Thymus (tissue), 11 donors: ENCODE measurements around the gene AGTRAP. TPM values are rescaled to one million over a fixed set of nuclear protein-coding genes. Genes with fewer than 3 reads are reported as not detected.
A peak's percentile ranks its signal among the peaks of the same experiment; 100 is the strongest.

ENCODE experiments used
- DNase-seq, 9 donors: peaks; one replicate each; pipeline ENCODE4 v3.0.0-alpha.2; 2013; ENCODE audit warnings: low spot score in 9 of 9, low read depth in 6 of 9, missing footprints in 1 of 9
- H3K27ac ChIP-seq, 2 donors: one replicate each; pipeline ENCODE4 v1.5.1; 2013; ENCODE audit warnings: control low read depth in 1 of 2, low read depth in 1 of 2, low read length in 1 of 2, mild to moderate bottlenecking in 1 of 2, moderate library complexity in 1 of 2
- H3K27me3 ChIP-seq, 2 donors: one replicate each; pipeline ENCODE4 v1.5.1; 2013; ENCODE audit warnings: low read length in 1 of 2; ENCODE audit not compliant: control insufficient read depth in 2 of 2, insufficient read depth in 1 of 2
- H3K36me3 ChIP-seq, 2 donors: one replicate each; pipeline ENCODE4 v1.5.1; 2013; ENCODE audit warnings: low read length in 1 of 2, mild to moderate bottlenecking in 1 of 2, moderate library complexity in 1 of 2; ENCODE audit not compliant: control insufficient read depth in 2 of 2, insufficient read depth in 2 of 2
- H3K4me1 ChIP-seq, 2 donors: one replicate each; pipeline ENCODE4 v1.5.1; 2013; ENCODE audit warnings: low read length in 2 of 2; ENCODE audit not compliant: control insufficient read depth in 2 of 2, insufficient read depth in 2 of 2
- H3K4me3 ChIP-seq, 2 donors: one replicate each; pipeline ENCODE4 v1.5.1; 2013; ENCODE audit warnings: low read length in 2 of 2, control low read depth in 1 of 2, mild to moderate bottlenecking in 1 of 2
- H3K9me3 ChIP-seq, 2 donors: one replicate each; pipeline ENCODE4 v1.5.1; 2013; ENCODE audit warnings: low read length in 1 of 2, mild to moderate bottlenecking in 1 of 2; ENCODE audit not compliant: control insufficient read depth in 2 of 2, insufficient read depth in 1 of 2
- WGBS: extraction: QIAGEN DNeasy Blood & Tissue Kit; methylation state at CpG from one replicate; pipeline ENCODE4 v1.1.7; 2013; 5-methylcytosine and 5-hydroxymethylcytosine counted together
- polyA plus RNA-seq: library from polyadenylated mRNA; stranded (reverse); fragments of 200-250 nt; gene quantifications from one replicate; pipeline ENCODE4 v1.2.3, GENCODE V29; 2013
- total RNA-seq: library from RNA; stranded (reverse); fragments of 120-200 nt; gene quantifications from one replicate; pipeline ENCODE4 v1.2.4, GENCODE V29; 2013
- donor health status: healthy.

Gene AGTRAP
- total and polyA plus RNA-seq, 2 donors, result 20.5 to 84.2 TPM

DNA sequence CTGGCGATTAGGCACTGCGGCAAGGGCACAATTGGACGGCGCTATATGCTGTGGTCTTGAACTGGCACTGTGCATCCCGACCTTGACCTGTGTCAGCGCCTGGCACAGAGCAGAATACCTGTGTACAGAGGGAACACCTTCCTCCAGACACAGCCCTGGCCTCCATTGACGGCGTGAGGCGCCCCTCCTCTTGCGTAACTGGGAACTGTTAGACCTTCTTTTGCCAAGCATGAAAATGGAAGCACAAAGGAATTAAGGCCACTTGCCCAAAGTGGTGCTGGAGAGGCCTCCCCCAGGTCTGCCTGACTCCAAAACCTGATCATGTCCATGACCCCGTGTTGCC lies 6.8 kb upstream of the AGTRAP start:
- Histone ChIP-seq H3K4me3 (no peak overlapping the region), H3K27me3 (peaks cover 0 to under 1% of the 10 kb centered on the region in 2 donors), H3K27ac (no peak overlapping the region), H3K9me3 (no peaks in the 10 kb centered on the region), H3K4me1 (peaks cover 14 to 44% of the 10 kb centered on the region in 2 donors), H3K36me3 (no peaks in the 10 kb centered on the region)
- DNase-seq, result no peak
- 97% methylated on average over 11 of the region's 11 CpGs for WGBS

DNA sequence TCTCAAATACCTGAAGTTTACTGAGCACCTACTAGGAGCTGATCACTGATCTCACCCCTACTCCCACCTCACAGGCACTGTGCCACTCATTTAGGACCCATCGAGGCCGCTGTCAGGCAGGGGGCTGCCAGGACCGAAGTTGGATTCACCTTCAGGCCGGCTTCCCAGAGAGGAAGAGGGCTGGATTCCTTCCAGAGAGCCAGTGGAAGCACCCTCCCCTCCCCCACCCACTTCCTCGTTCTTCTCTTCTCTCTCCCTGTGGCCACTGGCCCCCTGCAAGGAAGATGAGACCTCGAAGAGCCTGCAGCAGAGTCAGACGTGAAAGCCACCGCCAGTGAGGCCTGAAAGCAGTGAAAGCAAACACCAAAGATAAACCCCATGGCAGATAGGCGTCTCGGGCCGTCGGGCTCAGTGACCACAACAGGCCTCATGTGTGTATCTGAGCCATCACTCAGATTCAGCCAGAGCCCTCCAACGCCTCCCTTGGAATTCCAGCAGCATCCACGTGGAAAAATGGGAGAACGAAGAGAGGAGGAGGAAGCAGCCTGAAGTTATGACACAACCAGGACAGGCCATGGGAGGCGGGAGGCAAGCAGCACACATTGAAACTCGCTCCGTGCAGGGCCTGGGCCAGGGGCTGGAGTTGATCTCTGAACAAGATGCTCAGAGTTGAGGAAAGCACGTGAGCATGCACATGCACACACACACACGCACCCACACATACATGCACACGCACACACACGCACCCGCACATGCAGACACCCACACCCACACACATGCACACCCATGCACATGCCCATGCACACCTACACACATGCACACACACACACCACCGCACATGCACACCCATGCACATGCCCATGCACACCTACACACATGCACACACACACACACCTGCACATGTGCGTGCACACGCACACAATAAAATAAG lies 6.2 kb upstream of the AGTRAP start:
- peaks cover 14 to 44% of the 10 kb centered on the region in 2 donors for H3K4me1 ChIP-seq
- no peaks in the 10 kb centered on the region for H3K9me3 ChIP-seq
- DNase-seq, result peak in 1 of 9 donors; percentile 19
- no peaks in the 10 kb centered on the region for H3K36me3 ChIP-seq
- 68% methylated on average over 26 of the region's 26 CpGs for WGBS
- H3K27ac ChIP-seq, result peak overlapping the region; percentile 57 to 72
- H3K4me3 ChIP-seq, result no peak overlapping the region
- H3K27me3 ChIP-seq, result no peaks in the 10 kb centered on the region

DNA sequence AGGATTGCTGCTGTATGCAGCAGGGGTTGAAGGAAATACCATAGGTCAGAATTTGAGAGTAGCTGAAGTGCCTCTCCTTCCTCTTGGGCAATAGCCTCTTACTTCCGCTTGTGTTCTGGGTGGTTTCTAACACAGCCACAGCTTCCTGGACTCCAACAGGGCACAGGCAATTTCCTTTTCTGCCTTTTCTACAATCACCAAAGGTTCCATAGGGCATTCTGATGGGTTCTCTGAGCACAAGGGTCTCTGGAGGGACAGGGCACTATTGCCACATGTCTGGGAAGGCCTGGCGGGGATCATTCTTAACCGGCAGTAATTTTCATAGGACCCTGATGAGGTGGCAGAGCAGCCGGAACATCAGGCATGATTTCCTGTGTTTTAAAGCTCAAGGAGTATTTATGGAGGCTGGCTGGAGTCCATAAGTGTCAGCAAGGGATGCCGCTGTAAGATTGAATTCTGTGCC lies 5.5 kb upstream of the AGTRAP start:
- DNase-seq, result peak in 4 of 9 donors; percentile 44 to 77 (median 52)
- Histone ChIP-seq H3K27ac (peak overlapping the region; percentile 57 to 84), H3K36me3 (no peaks in the 10 kb centered on the region), H3K4me1 (peaks cover 14 to 44% of the 10 kb centered on the region in 2 donors), H3K27me3 (no peaks in the 10 kb centered on the region), H3K4me3 (peak overlapping the region in 1 of 2 donors; percentile 31), H3K9me3 (no peaks in the 10 kb centered on the region)
- WGBS, result 15% methylated on average over 5 of the region's 5 CpGs

DNA sequence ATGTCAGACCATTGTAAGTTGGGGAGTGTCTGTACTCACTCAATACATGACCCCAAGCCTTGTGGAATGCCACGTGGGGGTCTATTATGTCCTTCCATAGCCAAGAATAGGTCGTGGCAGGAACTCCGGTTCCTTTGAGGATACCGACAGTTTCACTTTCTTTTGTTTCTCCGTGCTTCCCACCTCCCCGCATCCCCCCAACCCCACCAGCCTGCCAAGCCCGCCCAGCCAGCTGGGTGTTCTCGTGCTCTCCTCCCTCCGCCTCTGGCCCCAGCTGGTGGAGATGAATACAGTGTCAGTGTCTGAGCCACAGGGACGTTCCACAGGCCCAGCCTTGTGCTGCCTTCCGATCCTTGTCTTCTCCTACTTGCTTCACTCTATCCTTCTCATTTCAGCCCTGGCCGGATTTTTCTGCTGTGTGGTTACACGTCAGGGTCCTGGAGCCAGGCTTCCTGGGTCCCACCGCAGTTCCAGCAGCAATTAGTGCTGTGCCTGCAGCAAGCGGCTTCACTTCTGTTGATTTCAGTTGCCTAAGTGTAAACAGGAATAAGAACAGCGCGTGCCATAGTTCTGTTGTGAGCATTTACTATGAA lies 4.1 kb upstream of the AGTRAP start:
- Histone ChIP-seq H3K4me1 (peaks cover 20 to 51% of the 10 kb centered on the region in 2 donors), H3K36me3 (no peaks in the 10 kb centered on the region), H3K9me3 (no peaks in the 10 kb centered on the region), H3K27me3 (peaks cover 0 to 8% of the 10 kb centered on the region in 2 donors), H3K4me3 (peak overlapping the region; percentile 0 to 56), H3K27ac (peak overlapping the region; percentile 79 to 94)
- 16% methylated on average over 17 of the region's 17 CpGs for WGBS
- peak in 7 of 9 donors; percentile 37 to 89 (median 73) for DNase-seq

DNA sequence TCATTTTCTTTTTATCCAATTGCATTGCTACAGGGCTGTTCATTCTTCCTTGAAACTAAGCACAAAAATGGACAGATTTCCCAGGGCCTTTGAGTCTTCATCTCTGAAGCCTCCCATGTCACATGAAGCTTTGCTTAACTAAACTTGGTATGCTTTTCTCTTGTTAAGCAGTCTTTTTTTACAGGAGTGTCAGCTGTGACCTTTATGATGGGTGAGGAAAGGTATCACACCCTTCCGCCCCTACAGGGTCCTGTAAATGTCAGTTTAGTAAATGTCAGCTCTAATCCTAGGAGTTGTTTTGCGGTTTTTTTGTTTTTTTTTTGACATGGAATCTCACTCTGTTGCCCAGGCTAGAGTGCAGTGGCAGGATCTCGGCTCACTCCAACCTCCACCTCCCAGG lies 2.6 kb upstream of the AGTRAP start:
- Histone ChIP-seq H3K9me3 (no peaks in the 10 kb centered on the region), H3K36me3 (no peaks in the 10 kb centered on the region), H3K27ac (peak overlapping the region in 1 of 2 donors; percentile 60), H3K4me1 (peaks cover 23 to 55% of the 10 kb centered on the region in 2 donors), H3K4me3 (no peak overlapping the region), H3K27me3 (peaks cover 0 to 11% of the 10 kb centered on the region in 2 donors)
- DNase-seq, result no peak
- WGBS, result 92% methylated on average over 3 of the region's 3 CpGs

DNA sequence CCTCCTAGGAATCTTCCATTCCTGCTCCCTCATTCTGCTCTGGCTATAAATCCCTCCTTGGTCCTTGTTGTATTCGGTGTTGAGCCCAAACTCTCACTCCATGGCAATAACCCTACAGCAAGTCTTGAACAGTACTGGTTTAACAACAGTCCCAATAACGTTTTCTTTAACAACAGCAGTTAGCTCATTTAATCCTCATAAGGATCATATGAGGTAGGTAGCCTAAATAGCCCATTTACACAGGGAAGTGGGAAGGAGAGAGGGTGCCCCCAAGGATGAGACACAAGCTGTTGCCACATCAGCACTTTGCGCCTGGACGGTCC lies 444 bp upstream of the AGTRAP start:
- 79% methylated on average over 4 of the region's 4 CpGs for WGBS

DNA sequence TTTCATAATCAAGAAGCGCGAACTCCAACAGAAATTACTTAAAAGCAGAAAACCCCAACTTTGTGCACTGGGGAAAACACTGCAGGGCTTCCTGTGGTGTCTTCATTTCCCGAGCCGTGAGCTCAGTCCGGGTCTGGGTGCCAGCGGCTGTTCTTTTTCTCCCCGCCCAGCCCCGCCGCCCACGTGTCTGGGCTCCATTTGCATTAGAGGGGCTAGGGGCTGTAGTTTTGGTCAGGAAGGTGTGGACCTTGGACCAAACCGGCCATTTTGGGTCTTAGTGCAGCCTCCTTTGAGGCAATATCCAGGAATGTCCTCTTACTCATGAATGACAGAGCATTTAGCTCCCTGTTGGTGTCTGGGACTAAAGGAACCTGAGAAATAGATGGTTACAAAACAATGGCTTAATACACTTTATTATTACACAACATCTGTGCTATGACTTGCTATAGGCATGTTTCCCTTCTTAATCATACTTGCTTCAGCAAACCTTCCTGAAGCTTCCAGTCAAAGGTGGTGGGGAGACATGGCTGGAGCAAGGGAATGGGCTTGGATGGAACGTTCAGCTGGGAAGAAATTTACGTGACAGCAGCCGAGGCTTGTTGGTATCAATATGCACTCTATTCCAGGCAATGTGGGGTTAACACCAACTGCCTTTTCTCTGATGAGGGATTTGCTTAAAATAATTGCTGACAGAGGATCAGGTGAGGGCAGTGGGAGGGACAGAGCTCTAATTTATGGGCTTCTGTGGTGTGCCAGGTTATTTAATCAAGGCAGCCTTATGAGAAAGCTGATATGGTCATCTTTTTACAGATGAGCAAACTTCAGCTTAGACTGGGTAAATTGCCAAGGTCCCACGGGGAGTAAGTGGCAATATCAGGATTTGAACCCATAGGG lies 1.1 kb downstream of the AGTRAP start:
- H3K4me1 ChIP-seq, result peaks cover 29 to 40% of the 10 kb centered on the region in 2 donors
- peak in 4 of 9 donors; percentile 34 to 74 (median 42) for DNase-seq
- H3K36me3 ChIP-seq, result peaks cover 0 to 3% of the 10 kb centered on the region in 2 donors
- peak overlapping the region; percentile 66 to 83 for H3K27ac ChIP-seq
- peak overlapping the region; percentile 56 to 83 for H3K4me3 ChIP-seq
- WGBS, result 19% methylated on average over 15 of the region's 15 CpGs
- peaks cover 0 to 1% of the 10 kb centered on the region in 2 donors for H3K9me3 ChIP-seq
- peaks cover 0 to 18% of the 10 kb centered on the region in 2 donors for H3K27me3 ChIP-seq

More for the DNA sequence above, 444 bp upstream of the AGTRAP start:
- Histone ChIP-seq H3K27me3 (peaks cover 0 to 18% of the 10 kb centered on the region in 2 donors), H3K27ac (peak overlapping the region in 1 of 2 donors; percentile 83), H3K36me3 (peaks cover 0 to 3% of the 10 kb centered on the region in 2 donors), H3K4me3 (peak overlapping the region in 1 of 2 donors; percentile 83), H3K9me3 (peaks cover 0 to 1% of the 10 kb centered on the region in 2 donors), H3K4me1 (peaks cover 26 to 44% of the 10 kb centered on the region in 2 donors)
- DNase-seq, result no peak

DNA sequence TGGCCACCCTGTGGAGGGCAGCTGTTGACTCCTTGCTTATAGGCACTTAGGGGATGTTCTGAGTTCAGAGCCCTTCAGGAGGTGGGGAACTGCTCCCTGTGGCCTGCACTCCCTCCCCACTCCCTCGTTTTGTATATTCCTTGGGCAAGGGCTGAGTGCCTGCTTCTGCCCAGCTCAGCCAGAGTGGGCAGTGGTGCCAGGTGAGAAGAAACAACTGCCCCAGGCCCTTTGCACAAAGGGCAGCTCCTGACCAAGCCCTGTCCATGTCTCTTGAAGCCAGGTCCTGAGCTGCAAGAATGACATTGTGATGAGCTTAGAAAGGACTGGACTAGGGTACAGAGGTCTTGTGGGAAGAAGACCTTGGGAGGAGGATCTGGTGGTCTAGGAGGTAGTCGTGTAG lies 2.2 kb downstream of the AGTRAP start:
- peaks cover 27 to 32% of the 10 kb centered on the region in 2 donors for H3K4me1 ChIP-seq
- 87% methylated on average over 2 of the region's 2 CpGs for WGBS
- H3K9me3 ChIP-seq, result peaks cover 0 to 1% of the 10 kb centered on the region in 2 donors
- no peak for DNase-seq
- no peak overlapping the region for H3K27ac ChIP-seq
- H3K36me3 ChIP-seq, result peaks cover 0 to 3% of the 10 kb centered on the region in 2 donors
- H3K27me3 ChIP-seq, result peaks cover 0 to 18% of the 10 kb centered on the region in 2 donors
- H3K4me3 ChIP-seq, result no peak overlapping the region
